ENCODE data around the gene STRBP.
"Not testable (repeated sequence)": the region's sequence is repeated elsewhere in the genome, so short reads cannot be mapped to it uniquely, and the experiment has no call there.

The STRBP gene

GRCh38 chr9:123302348-123303214 is 34.2 kb upstream of the STRBP start:
- TF ChIP-seq, protein P1, sequence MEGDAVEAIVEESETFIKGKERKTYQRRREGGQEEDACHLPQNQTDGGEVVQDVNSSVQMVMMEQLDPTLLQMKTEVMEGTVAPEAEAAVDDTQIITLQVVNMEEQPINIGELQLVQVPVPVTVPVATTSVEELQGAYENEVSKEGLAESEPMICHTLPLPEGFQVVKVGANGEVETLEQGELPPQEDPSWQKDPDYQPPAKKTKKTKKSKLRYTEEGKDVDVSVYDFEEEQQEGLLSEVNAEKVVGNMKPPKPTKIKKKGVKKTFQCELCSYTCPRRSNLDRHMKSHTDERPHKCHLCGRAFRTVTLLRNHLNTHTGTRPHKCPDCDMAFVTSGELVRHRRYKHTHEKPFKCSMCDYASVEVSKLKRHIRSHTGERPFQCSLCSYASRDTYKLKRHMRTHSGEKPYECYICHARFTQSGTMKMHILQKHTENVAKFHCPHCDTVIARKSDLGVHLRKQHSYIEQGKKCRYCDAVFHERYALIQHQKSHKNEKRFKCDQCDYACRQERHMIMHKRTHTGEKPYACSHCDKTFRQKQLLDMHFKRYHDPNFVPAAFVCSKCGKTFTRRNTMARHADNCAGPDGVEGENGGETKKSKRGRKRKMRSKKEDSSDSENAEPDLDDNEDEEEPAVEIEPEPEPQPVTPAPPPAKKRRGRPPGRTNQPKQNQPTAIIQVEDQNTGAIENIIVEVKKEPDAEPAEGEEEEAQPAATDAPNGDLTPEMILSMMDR (IDR thresholded peaks at IDR 0.05) = no peak
- no peak overlapping the region for H3K27ac ChIP-seq
- H3K36me3 ChIP-seq = no peaks in the 10 kb centered on the region
- H3K4me1 ChIP-seq (ENCODE audit: control insufficient read depth in 1 of 2, insufficient read depth in 1 of 2, low read depth in 1 of 2, low read length in 1 of 2) = no peaks in the 10 kb centered on the region
- no peaks in the 10 kb centered on the region for H3K27me3 ChIP-seq
- no peak overlapping the region for H3K4me3 ChIP-seq (ENCODE audit: low read depth in 1 of 2, low read length in 1 of 2)
- no peaks in the 10 kb centered on the region for H3K9me3 ChIP-seq

DNA sequence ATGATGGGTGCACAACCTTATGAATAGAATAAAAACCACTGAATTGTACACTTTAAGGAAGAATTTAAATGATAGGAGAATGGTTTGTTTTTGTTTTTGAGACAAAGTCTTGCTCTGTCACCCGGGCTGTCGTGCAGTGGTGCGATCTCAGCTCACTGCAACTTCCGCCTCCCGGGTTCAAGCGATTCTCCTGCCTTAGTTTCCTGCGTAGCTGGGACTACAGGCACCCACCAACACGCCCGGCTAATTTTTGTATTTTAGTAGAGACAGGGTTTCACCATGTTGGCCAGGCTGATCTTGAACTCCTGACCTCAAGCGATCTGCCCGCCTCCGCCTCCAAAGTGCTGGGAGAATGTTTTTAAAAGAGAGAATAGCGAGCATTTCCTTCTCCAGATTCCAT is 33.5 kb upstream of the STRBP start:
- not testable (repeated sequence) for H3K36me3 ChIP-seq; H3K4me3 ChIP-seq (ENCODE audit: low read depth in 1 of 2, low read length in 1 of 2); H3K27me3 ChIP-seq; H3K4me1 ChIP-seq (ENCODE audit: control insufficient read depth in 1 of 2, insufficient read depth in 1 of 2, low read depth in 1 of 2, low read length in 1 of 2); H3K9me3 ChIP-seq; H3K27ac ChIP-seq

GRCh38 chr9:123300554-123300953 is 32.2 kb upstream of the STRBP start:
- no peaks in the 10 kb centered on the region for H3K4me1 ChIP-seq (ENCODE audit: control insufficient read depth in 1 of 2, insufficient read depth in 1 of 2, low read depth in 1 of 2, low read length in 1 of 2)
- no peak overlapping the region for H3K27ac ChIP-seq
- H3K36me3 ChIP-seq = no peaks in the 10 kb centered on the region
- no peak overlapping the region for H3K4me3 ChIP-seq (ENCODE audit: low read depth in 1 of 2, low read length in 1 of 2)
- TF ChIP-seq, protein P1 (IDR thresholded peaks at IDR 0.05) = no peak
- H3K9me3 ChIP-seq = no peaks in the 10 kb centered on the region
- H3K27me3 ChIP-seq = no peaks in the 10 kb centered on the region

GRCh38 chr9:123299558-123300126 is 31.3 kb upstream of the STRBP start:
- Histone ChIP-seq H3K4me1 (ENCODE audit: control insufficient read depth in 1 of 2, insufficient read depth in 1 of 2, low read depth in 1 of 2, low read length in 1 of 2) (no peaks in the 10 kb centered on the region), H3K4me3 (ENCODE audit: low read depth in 1 of 2, low read length in 1 of 2) (no peak overlapping the region), H3K27ac (no peak overlapping the region), H3K27me3 (no peaks in the 10 kb centered on the region), H3K36me3 (no peaks in the 10 kb centered on the region), H3K9me3 (no peaks in the 10 kb centered on the region)
- TF ChIP-seq, protein P1 (IDR thresholded peaks at IDR 0.05) = no peak

- H3K4me3 ChIP-seq (ENCODE audit: low read depth in 1 of 2, low read length in 1 of 2) = no peak overlapping the region
- TF ChIP-seq, protein P1 (IDR thresholded peaks at IDR 0.05) = no peak
- H3K4me1 ChIP-seq (ENCODE audit: control insufficient read depth in 1 of 2, insufficient read depth in 1 of 2, low read depth in 1 of 2, low read length in 1 of 2) = no peaks in the 10 kb centered on the region
- no peak overlapping the region for H3K27ac ChIP-seq
- H3K27me3 ChIP-seq = peaks cover 5% of the 10 kb centered on the region
- H3K36me3 ChIP-seq = no peaks in the 10 kb centered on the region
- no peaks in the 10 kb centered on the region for H3K9me3 ChIP-seq
These were observed 27.8 kb upstream of the STRBP start for GRCh38 chr9:123296174-123296573.

- H3K27me3 ChIP-seq = peaks cover 5% of the 10 kb centered on the region
- H3K4me3 ChIP-seq (ENCODE audit: low read depth in 1 of 2, low read length in 1 of 2) = no peak overlapping the region
- TF ChIP-seq, protein P1 (IDR thresholded peaks at IDR 0.05) = no peak
- H3K36me3 ChIP-seq = no peaks in the 10 kb centered on the region
- H3K27ac ChIP-seq = no peak overlapping the region
- H3K4me1 ChIP-seq (ENCODE audit: control insufficient read depth in 1 of 2, insufficient read depth in 1 of 2, low read depth in 1 of 2, low read length in 1 of 2) = no peaks in the 10 kb centered on the region
- H3K9me3 ChIP-seq = no peaks in the 10 kb centered on the region
These were observed 23.4 kb upstream of the STRBP start for GRCh38 chr9:123291736-123292135.

Measured in neutrophil (primary cell).